ENCODE data around the gene KRTAP4-11.

DNA sequence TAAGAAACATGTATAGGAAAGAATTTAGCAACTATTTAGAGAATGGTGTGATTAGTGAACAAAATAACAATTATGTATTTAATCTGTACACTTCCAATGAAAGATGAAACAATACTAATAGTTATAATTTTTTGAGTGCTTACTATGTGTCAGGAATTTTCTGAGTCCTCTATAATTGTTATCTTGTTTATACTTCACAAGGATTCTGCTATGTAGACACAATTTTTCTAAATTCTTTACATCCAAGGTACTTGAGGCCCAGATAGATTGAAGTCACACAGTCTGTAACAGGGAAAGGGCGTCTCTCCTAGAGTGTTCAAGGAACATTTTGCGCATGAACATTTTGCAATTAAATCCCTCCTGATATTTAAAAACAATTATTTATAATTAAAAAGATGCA lies 6.9 kb upstream of the KRTAP4-11 start:
- TF ChIP-seq, protein P1, sequence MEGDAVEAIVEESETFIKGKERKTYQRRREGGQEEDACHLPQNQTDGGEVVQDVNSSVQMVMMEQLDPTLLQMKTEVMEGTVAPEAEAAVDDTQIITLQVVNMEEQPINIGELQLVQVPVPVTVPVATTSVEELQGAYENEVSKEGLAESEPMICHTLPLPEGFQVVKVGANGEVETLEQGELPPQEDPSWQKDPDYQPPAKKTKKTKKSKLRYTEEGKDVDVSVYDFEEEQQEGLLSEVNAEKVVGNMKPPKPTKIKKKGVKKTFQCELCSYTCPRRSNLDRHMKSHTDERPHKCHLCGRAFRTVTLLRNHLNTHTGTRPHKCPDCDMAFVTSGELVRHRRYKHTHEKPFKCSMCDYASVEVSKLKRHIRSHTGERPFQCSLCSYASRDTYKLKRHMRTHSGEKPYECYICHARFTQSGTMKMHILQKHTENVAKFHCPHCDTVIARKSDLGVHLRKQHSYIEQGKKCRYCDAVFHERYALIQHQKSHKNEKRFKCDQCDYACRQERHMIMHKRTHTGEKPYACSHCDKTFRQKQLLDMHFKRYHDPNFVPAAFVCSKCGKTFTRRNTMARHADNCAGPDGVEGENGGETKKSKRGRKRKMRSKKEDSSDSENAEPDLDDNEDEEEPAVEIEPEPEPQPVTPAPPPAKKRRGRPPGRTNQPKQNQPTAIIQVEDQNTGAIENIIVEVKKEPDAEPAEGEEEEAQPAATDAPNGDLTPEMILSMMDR (IDR thresholded peaks at IDR 0.05; ENCODE audit: low read length), result no peak
- no peak for TF ChIP-seq EZH2 (IDR thresholded peaks at IDR 0.05; ENCODE audit: borderline replicate concordance, low read length)

Data from OCI-LY1 (cell line).